HG02678 (cell line): Measurements from ENCODE around the gene RMI2.

Experiments used
- ATAC-seq: cut with Tn5 transposase; IDR thresholded peaks from one replicate; pipeline ENCODE4 v1.9.1; 2021; ENCODE audit warnings: mild to moderate bottlenecking, moderate library complexity; ENCODE audit not compliant: unreplicated experiment

Gene RMI2

DNA sequence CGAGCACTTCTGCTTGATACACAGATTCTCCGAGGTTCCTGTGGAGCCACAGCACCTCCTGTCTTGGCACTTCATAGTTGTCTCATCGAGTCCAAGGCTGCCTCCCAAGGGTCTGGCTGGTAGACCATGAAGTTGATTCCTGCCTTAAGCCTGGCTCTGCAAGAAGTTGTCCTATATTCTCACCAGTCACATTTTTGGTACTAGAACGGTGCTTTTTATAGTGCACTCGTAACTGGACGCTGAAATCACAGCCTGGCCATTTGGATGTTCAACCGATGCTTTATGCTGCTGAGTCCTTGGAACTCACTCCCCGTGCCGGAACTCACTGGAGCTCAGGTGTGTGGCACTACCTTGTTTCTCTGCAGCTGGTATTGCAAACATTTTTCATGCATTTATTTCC is 35.6 kb downstream of the RMI2 start:
- ATAC-seq: no peak

GRCh38 chr16:11383481-11384183 is 38.4 kb downstream of the RMI2 start:
- ATAC-seq: no peak

- ATAC-seq: no peak
Observed at GRCh38 chr16:11384184-11384955, 39.1 kb downstream of the RMI2 start.

DNA sequence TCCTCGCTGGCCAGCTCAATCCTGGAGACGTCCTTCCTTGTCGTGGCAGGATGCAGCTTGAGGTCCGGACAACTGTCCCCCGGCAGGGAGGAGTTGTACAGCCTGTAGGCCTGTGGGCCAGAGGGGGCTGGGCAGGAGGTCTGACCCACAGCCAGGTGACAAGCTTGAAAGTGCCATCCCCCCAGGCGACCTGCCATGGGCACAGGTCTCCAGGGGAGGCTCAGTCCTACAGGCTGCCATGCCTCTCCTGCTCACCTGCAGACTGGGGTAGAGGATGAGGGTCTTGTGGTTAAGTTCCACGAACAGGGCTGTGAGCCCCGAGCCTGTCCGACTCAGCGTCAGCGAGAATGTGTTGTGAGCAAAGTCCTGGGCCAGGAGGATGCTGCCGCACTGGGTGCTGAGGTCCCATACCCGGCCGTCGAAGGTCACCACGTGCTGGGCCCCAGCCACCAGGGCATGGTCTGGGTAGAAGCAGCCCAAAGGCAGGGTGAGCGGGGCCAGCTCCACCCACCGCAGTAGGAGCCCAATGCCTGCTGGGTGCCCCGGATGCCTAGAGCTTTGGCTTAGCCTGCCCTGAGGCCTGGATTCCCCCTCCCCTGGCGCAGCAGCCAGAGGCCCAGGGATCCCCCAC is 39.8 kb downstream of the RMI2 start:
- no peak for ATAC-seq

- ATAC-seq: no peak
Observed at GRCh38 chr16:11386054-11386680, 40.9 kb downstream of the RMI2 start.

GRCh38 chr16:11386791-11387546 is 41.7 kb downstream of the RMI2 start:
- no peak for ATAC-seq

DNA sequence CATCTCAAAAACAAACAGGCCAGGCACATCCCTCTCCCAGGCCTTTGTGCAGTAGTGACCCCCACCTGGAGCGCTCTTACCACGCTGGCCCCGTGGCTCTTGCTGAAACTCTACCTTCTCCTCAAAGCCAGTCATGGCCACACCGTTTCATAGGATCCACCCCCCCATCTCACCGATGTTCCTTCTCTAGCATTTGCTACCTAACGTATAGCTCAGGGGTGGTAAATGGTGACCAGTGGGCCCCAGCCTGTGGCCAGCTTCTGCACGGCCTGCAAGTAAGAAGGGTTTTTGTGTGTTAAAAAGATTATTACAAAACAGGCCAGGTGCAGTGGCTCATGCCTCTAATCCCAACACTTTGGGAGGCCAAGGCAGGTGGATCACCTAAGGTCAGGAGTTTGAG is 43.8 kb downstream of the RMI2 start:
- no peak for ATAC-seq

DNA sequence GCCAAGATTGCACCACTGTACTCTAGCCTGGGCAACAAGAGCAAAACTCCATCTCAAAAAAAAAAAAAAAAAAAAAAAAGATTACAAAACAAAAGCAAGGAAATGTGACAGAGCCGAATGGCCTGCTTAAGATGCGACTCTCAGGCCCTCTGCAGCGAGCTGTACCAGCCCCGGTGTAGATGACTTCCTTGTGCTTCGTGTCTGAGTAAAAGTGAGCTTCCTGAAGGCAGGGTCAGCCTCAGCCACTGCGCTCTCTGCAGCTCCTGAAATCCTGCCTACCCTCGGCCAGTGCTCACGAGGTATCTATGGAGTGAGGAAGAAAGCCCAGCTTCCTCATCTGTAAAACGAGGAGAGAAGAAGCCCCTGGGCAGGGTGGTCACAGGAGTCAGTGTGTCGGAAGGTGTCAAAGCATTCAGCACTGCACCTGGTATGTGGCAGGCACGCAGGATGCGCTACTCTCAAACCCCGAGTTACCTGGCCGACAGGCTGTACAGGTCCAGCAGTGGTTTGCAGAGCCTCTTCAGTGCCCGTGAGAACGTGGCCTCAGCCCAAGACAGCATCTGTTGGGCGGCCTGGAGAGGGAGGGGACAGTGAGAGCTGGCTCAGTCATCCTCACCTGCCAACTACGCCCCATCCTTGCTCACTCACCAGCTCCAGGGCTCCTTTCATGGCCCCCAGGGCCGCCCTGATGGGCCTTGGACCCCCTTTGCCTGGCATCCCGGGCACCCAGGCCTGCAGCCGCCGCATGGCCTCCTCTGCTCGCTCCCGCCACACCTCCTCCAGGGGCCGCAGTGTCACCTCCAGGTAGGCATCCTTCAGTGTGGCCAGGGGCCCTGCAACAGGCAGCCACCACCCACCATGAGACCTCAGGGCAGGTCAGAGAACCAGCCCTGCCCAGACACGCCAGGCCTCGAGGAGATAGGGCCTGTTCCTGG is 44.6 kb downstream of the RMI2 start:
- ATAC-seq: no peak

DNA sequence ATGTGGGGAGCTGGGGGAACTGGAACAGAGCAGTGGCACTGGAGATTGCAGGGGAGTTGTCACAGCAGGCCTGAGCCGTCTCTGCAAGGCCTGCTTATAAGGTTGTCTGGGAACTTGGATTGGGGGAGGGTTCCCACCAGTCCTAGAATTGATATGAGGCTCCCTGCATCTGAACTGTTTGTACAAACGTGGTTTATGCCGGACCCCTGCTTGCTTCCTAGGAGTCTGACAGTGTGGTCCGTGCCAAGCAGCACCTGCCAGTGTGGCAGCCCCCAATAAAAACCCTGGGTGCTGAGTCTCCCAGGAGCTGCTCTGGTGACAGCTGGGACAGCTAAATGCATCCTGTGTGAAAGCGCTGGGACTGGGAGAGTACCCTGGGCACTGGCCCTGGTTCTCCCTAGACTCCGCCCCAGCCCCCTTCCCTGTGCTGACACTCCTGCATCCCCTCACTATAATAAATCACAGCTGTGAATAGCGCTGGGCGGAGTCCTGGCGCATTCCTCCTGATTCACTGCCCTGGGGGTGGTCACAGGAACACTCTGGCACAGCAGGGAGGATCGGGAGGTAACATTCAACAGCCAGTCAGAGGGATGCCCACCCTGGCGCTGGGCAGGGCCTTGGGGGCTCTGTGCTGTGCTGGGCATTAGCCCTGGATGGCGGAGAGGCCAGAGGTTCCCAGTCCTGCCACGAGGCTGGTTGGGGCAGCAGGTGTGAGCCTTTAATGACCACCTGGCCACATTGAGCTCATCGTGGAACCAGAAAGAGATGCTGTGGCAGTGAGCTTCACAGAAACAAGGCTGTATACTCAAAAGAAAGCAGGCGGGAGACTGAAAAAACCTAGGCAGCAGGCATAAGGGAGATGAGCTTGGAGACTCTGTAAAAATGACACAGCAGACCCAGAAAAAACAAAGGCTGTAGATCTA is 45.6 kb downstream of the RMI2 start:
- ATAC-seq: no peak

DNA sequence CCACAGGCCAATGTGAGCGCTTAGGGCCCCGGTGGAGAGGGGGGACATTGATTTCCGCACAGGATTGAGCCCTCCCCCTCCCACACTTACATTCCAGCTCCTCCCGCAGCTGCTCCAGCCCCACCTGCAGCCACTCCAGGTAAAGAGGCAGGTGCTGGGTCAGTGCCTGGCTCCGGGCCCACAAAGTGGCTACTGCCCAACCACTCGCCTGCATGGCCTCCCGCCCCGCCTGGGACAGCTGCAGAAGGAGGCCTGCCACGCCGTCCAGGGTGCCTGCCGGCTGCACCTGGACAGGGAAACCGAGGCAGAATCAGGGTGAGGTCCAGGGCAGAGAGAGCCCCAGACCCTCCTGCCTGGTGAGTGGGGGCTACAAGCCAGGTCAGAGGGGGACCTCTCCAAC is 46.3 kb downstream of the RMI2 start:
- no peak for ATAC-seq

- ATAC-seq: no peak
Observed at GRCh38 chr16:11392041-11392581, 46.9 kb downstream of the RMI2 start.

DNA sequence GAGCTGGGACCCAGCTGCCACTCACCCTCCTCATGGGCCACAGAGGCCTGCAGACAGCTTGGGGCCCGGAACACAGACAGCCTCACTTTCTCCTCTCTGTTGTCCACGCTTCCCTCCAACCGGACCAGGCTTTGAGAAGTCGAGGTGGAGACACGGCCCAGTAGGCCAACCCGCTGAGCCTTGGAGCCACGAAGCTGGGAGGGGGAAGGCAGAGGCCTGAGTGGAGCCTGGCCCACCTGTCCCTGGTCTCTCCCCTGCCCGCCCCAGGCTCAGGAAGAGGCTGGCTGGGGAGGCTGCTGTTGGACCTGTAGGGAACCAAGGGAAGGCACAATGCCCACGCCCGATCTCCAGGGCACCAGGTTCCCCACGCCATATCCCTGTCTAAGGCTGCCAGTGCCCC is 48.1 kb downstream of the RMI2 start:
- ATAC-seq: no peak

DNA sequence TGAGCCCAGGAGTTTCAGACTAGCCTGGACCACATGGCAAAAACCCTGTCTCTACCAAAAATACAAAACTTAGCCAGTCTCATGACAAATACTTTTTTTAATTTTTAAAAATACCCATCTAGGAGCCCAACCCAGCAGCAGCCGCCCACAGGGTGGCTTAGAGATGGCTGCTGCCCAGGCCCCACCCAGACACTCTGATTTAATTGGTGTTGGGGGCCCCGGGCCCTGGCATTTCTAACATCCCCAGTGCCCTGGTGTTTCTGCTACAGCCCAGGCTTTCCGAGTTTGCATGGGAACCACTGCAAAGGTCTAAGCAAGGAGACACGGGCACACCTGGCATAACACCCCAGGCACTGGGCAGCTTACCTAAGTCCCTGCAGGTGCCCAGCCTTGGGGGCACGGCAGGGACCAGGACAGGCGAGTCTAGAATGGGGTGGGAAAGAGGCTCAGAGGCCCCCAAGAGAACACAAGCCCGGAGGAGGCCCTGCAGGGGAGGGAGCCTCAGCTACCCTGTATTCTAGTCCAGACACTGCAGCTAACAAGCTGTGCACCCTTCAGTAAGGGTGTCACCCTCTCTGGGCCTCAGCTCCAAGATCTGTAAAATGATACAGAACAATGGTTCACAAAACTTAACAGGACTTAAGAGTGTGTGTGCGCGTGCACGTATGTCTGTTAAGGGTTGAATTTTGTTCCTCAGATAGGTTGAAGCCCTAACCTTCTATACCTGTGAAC is 48.8 kb downstream of the RMI2 start:
- no peak for ATAC-seq

GRCh38 chr16:11394593-11394960 is 49.3 kb downstream of the RMI2 start:
- no peak for ATAC-seq

DNA sequence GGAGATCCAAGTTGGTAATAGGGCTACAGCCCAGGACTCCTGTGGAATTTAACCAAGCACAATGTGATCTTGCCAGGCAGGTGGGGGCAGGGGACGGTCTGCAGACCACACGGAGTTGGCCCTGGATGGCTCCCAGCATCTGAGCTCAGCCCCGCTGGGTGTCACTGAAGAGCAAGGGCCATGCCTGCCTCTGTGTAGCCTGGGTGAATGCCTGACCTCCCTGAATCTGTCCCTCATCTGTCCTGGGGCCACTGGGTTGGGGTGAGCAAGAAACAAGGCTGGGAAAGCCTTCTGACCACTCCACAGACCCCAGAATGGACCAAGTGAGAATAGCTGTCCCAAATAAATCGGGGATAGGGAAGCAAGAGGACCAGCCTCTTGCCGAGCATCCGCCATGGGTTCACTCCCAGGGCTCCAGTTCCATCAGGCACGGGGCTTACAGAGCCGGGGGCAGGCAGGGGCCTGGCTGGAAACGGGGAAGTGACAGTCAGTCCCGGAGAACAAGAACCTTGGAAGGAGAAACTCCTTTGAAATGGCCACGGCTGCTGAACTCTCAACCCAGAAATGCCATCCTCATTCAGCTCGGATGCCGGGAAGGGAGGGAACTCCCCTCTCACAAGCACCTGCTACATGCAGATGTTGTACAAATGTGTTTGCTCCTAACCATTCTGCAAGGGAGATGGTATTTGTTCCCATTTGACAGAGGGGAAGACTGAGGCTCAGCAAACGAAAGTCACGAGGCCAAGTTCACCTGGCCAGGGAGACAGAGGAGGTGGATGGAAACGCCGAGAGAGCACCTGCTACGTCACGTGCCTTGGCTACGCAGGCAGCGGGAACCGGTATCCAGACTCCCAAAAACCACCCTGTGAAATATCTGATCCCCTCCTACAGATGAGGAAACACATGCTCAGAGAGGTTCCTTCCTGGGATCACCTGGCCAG is 50.0 kb downstream of the RMI2 start:
- ATAC-seq: no peak

GRCh38 chr16:11395949-11396240 is 50.6 kb downstream of the RMI2 start:
- no peak for ATAC-seq
